Measurements from ENCODE around the gene APC2. TPM values are rescaled to one million over a fixed set of nuclear protein-coding genes. Genes with fewer than 3 reads are reported as not detected.

APC2 gene
- total RNA-seq, 1 donor from 2014 or later = under 0.01 TPM

GRCh38 chr19:1481893-1482360 is 32.0 kb downstream of the APC2 start:
- Histone ChIP-seq H3K27me3 (ENCODE audit: control insufficient read depth, insufficient read depth, low read length) (no peaks in the 10 kb centered on the region), H3K4me3 (ENCODE audit: low read depth, low read length) (no peak overlapping the region), H3K36me3 (ENCODE audit: control insufficient read depth, insufficient read depth, low read length) (no peaks in the 10 kb centered on the region)
- TF ChIP-seq CTCF (IDR thresholded peaks at IDR 0.05; ENCODE audit: insufficient read depth, low read length, severe bottlenecking) = no peak
- no peak for FAIRE-seq
- DNase-seq (ENCODE audit: low read depth) = no peak

DNA sequence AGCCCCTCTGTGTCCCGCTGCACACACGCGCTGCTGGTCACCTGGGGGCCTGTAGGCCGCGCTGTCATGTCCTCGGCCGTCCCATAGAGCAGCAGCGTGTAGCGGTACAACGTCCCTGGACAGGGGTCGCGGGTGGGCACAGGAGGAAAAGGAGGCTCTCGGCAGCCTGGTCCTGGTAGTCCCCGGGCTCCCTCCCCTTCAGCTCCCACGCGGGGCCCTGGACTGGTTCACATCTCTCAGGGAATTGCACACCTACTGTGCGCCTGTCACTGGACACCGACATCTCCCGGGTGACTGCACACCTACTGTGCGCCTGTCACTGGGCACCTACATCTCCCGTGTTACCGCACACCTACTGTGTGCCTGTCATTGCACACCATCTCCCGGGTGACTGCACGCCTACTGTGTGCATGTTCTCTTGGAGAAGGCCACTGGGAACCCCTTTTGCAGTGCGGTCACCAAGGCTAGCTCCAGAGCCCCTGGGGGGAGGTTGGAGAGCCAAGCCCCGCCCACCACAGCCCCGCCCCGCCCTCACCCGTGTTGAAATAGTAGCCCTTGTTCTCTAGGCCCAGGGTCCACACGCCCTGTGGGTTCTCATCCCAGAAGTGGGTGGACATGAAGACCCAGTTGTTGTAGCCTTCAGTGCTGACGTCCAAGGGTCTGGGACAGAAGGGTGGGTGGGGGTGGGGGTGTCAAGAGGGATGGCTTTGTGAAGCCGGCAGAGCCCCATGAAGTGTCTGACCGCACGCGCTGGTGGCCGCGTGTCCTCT is 32.6 kb downstream of the APC2 start:
- no peak for TF ChIP-seq CTCF (IDR thresholded peaks at IDR 0.05; ENCODE audit: insufficient read depth, low read length, severe bottlenecking)

DNA sequence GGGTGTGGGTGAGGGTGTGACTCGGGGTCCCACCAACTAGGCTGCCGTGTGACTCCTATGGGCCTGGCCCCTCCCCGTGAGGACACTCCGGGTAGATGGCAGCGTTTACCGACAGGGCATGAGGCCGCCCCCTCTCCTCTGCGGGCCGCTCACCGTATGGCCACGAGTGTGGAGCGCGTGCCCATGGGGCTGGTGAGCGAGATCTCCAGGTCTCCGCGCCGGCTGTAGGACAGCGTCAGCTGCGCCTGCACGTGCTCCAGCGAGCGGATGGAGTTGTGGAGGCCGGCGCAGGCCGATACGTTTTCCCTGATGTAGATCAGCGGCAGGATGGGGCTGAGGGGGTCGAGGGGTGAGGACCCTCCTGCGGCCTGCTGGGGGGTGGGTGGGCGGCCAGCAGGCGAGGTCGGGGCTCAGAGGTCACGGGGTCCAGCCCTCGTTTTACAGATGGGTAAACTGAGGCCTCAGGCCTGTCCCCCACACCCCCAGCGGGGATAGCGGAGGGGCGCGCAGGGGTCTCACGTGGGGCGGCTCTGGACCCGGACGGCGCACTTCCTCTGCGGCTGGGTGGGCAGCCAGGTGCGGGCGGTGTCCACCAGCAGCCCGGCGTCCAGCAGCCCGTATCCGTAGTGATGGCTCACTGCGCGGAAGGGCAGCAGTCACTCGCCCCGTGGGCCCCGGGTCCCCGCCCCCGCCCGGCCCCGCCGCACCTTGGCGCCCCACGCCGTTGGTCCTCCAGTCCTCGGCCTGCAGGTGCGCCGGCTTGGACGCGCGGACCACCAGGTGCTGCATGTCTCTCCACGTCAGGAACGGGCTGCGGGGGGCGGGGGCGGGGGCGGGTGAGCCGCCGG is 33.4 kb downstream of the APC2 start:
- no peak for FAIRE-seq

More for the DNA sequence above, 32.6 kb downstream of the APC2 start:
- no peak for DNase-seq (ENCODE audit: low read depth)
- Histone ChIP-seq H3K27me3 (ENCODE audit: control insufficient read depth, insufficient read depth, low read length) (no peaks in the 10 kb centered on the region), H3K36me3 (ENCODE audit: control insufficient read depth, insufficient read depth, low read length) (no peaks in the 10 kb centered on the region), H3K4me3 (ENCODE audit: low read depth, low read length) (no peak overlapping the region)
- no peak for FAIRE-seq

GRCh38 chr19:1483979-1484428 is 34.1 kb downstream of the APC2 start:
- no peaks in the 10 kb centered on the region for H3K36me3 ChIP-seq (ENCODE audit: control insufficient read depth, insufficient read depth, low read length)
- H3K4me3 ChIP-seq (ENCODE audit: low read depth, low read length) = no peak overlapping the region
- no peaks in the 10 kb centered on the region for H3K27me3 ChIP-seq (ENCODE audit: control insufficient read depth, insufficient read depth, low read length)
- TF ChIP-seq CTCF (IDR thresholded peaks at IDR 0.05; ENCODE audit: insufficient read depth, low read length, severe bottlenecking) = no peak
- no peak for FAIRE-seq
- no peak for DNase-seq (ENCODE audit: low read depth)

More for the DNA sequence above, 33.4 kb downstream of the APC2 start:
- TF ChIP-seq CTCF (IDR thresholded peaks at IDR 0.05; ENCODE audit: insufficient read depth, low read length, severe bottlenecking) = no peak
- no peaks in the 10 kb centered on the region for H3K36me3 ChIP-seq (ENCODE audit: control insufficient read depth, insufficient read depth, low read length)
- no peak for DNase-seq (ENCODE audit: low read depth)
- H3K27me3 ChIP-seq (ENCODE audit: control insufficient read depth, insufficient read depth, low read length) = no peaks in the 10 kb centered on the region
- H3K4me3 ChIP-seq (ENCODE audit: low read depth, low read length) = no peak overlapping the region

- FAIRE-seq (no peak), DNase-seq (ENCODE audit: low read depth) (no peak)
- TF ChIP-seq CTCF (IDR thresholded peaks at IDR 0.05; ENCODE audit: insufficient read depth, low read length, severe bottlenecking) = no peak
- Histone ChIP-seq H3K36me3 (ENCODE audit: control insufficient read depth, insufficient read depth, low read length) (no peaks in the 10 kb centered on the region), H3K4me3 (ENCODE audit: low read depth, low read length) (no peak overlapping the region), H3K27me3 (ENCODE audit: control insufficient read depth, insufficient read depth, low read length) (no peaks in the 10 kb centered on the region)
Measured at GRCh38 chr19:1486720-1487575, 37.0 kb downstream of the APC2 start.

Measured in bronchial epithelial cell (primary cell).